Colonic mucosa (tissue), 4 donors: ENCODE results near the gene UTF1. TPM values are rescaled to one million over a fixed set of nuclear protein-coding genes. Genes with fewer than 3 reads are reported as not detected.

Experiments used
- DNase-seq: peaks from one replicate; pipeline ENCODE4 v3.0.0-alpha.2; 2020
- H3K27ac ChIP-seq: fragments of 200-600 bp; one replicate; pipeline ENCODE4 v1.8.0; 2021
- H3K27me3 ChIP-seq: fragments of 200-600 bp; one replicate; pipeline ENCODE4 v1.8.0; 2021
- H3K36me3 ChIP-seq: fragments of 200-600 bp; one replicate; pipeline ENCODE4 v1.8.0; 2021
- H3K4me1 ChIP-seq: fragments of 200-600 bp; one replicate; pipeline ENCODE4 v1.8.0; 2021; ENCODE audit warnings: mild to moderate bottlenecking
- H3K4me3 ChIP-seq: fragments of 200-600 bp; one replicate; pipeline ENCODE4 v1.8.0; 2021
- H3K9ac ChIP-seq, 2 donors: one replicate each; pipeline ENCODE4 v1.7.0; 2013; ENCODE audit warnings: control low read depth in 2 of 2, low read depth in 2 of 2, low read length in 2 of 2
- H3K9me3 ChIP-seq: fragments of 200-600 bp; one replicate; pipeline ENCODE4 v1.8.0; 2021
- CTCF ChIP-seq: fragments of 200-600 bp; IDR thresholded peaks from one replicate; pipeline ENCODE4 v1.8.0; 2022; ENCODE audit warnings: antibody characterized with exemption, mild to moderate bottlenecking
- intact Hi-C: fragments of 100-400 bp; cut with DNase I; formaldehyde crosslinking; loops from one replicate; pipeline ENCODE4 v1.14.1; 2022
- total RNA-seq, 2 donors: library from RNA; stranded (reverse); fragmentation: NEBNext Ultra II Directional in 1 of 2; extraction: Animal tissue kit (Norgen Biotek cat#: 25700) in 1 of 2; gene quantifications; one replicate each; pipeline ENCODE4 v1.2.1, GENCODE V29; 2021
- donor health status: healthy.
- donor health status: DM: no; HTN: no; CAD: no.
- donor health status: DM: no; HTN: no; CAD: no.

UTF1 gene
- total RNA-seq, 2 donors from 2014 or later: not detected

GRCh38 chr10:133214468-133215410 is 15.3 kb upstream of the UTF1 start:
- Histone ChIP-seq H3K4me3 (no peak overlapping the region), H3K9me3 (no peaks in the 10 kb centered on the region), H3K4me1 (no peaks in the 10 kb centered on the region), H3K27me3 (no peaks in the 10 kb centered on the region), H3K9ac (no peak overlapping the region), H3K27ac (no peak overlapping the region), H3K36me3 (no peaks in the 10 kb centered on the region)
- intact Hi-C loops: no loop called here
- no peak for TF ChIP-seq CTCF
- DNase-seq: no peak

GRCh38 chr10:133215586-133215985 is 14.4 kb upstream of the UTF1 start:
- Histone ChIP-seq H3K4me3 (no peak overlapping the region), H3K9me3 (no peaks in the 10 kb centered on the region), H3K9ac (no peak overlapping the region), H3K27me3 (no peaks in the 10 kb centered on the region), H3K27ac (no peak overlapping the region), H3K36me3 (no peaks in the 10 kb centered on the region), H3K4me1 (no peaks in the 10 kb centered on the region)
- intact Hi-C loops: no loop called here
- TF ChIP-seq CTCF: no peak
- DNase-seq: no peak

DNA sequence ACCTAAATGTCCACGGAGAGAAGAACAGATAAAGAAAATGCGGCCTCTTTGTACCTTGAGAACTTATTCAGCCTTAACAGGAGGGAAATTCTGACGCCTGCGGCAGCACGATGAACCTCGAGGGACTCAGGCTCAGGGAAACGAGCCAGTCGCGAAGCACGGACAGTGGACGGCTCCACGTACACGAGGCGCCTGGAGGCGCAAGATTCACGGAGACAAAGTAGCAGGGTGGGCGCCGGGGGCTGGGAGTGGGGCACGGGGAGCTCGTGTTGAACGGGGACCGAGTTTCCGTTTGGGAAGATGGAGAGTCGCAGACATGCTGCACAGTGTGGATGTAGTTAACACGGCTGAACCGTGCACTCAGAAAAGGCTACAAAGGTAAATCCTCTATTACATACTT is 13.2 kb upstream of the UTF1 start:
- intact Hi-C loops: no loop called here
- DNase-seq: no peak
- no peak for TF ChIP-seq CTCF
- Histone ChIP-seq H3K27ac (no peak overlapping the region), H3K36me3 (no peaks in the 10 kb centered on the region), H3K27me3 (no peaks in the 10 kb centered on the region), H3K9ac (no peak overlapping the region), H3K9me3 (no peaks in the 10 kb centered on the region), H3K4me3 (no peak overlapping the region), H3K4me1 (no peaks in the 10 kb centered on the region)

DNA sequence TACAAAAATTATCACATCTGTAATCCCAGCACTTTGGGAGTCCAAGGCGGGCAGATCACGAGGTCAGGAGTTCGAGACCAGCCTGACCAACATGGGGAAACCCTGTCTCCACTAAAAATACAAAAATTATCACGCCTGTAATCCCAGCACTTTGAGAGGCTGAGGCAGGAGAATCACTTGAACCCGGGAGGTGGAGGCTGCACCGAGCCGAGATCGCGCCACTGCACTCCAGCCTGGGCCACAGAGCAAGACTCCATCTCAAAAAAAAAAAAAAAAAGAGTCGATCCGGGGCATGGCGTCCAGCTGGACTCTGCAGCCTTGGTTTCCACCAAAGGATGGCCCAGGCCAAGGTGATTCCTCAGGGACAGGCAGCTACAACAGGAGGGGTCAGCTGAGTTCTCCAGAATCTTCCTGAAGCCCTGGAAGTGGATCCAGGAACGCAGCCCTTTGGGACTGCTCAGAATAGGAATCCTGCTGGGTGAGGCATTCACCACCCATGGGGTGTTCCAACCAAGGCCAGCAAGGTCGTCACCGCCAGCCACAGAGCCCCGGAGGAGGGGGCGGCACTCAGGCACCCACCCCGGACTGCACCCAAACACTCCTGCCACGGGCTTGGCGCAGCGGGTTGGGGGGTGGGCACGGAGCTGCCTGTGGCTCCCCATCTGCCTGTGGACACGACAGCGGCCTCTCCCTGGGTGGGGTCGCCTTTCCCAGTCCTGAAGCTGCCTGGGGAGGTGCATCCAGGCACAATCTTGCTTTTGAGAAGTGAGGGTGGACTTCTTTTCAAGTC is 12.0 kb upstream of the UTF1 start:
- intact Hi-C loops: no loop called here
- no peak for DNase-seq
- no peak overlapping the region for H3K9ac ChIP-seq

More for the DNA sequence above, 12.0 kb upstream of the UTF1 start:
- H3K9me3 ChIP-seq: no peaks in the 10 kb centered on the region
- no peaks in the 10 kb centered on the region for H3K27me3 ChIP-seq
- TF ChIP-seq CTCF: no peak
- no peaks in the 10 kb centered on the region for H3K4me1 ChIP-seq
- no peak overlapping the region for H3K4me3 ChIP-seq
- H3K27ac ChIP-seq: no peak overlapping the region
- H3K36me3 ChIP-seq: no peaks in the 10 kb centered on the region
